Gastroesophageal sphincter (tissue), 3 donors: ENCODE data around the gene GGNBP2.

Source experiments
- CTCF ChIP-seq, 4 experiments: fragments of 200-600 bp in 2 of 4; fragments of 450-650 bp in 2 of 4; sonication (generic) in 1 of 4; IDR thresholded peaks; one replicate each; pipeline ENCODE4 v1.5.1; 2017 to 2019; ENCODE audit warnings: antibody characterized with exemption in 4 of 4, mild to moderate bottlenecking in 2 of 4, moderate library complexity in 2 of 4
- POLR2A ChIP-seq, 2 donors: fragments of 450-650 bp; IDR thresholded peaks; one replicate each; pipeline ENCODE4 v1.6.1; 2017; ENCODE audit warnings: antibody characterized with exemption in 2 of 2, mild to moderate bottlenecking in 2 of 2, moderate library complexity in 1 of 2

- TF ChIP-seq POLR2A (IDR thresholded peaks at IDR 0.05) (no peak), CTCF (IDR thresholded peaks at IDR 0.05) (no peak)
Measured at GRCh38 chr17:36608280-36608679, 63.6 kb downstream of the GGNBP2 start.
